Activated naive CD8-positive, alpha-beta T cell treated with anti-CD3 and anti-CD28 coated beads, Interleukin-2, amount 50 U/mL, for 24 hours (primary cell): ENCODE results near the gene RALGAPB.
"Not testable (repeated sequence)": the region's sequence is repeated elsewhere in the genome, so short reads cannot be mapped to it uniquely, and the experiment has no call there.

Experiments used
- ATAC-seq: fragments of 150-1000 bp; cut with Tn5 transposase; one replicate; pipeline ENCODE4 v1.10.0; 2021
- DNase-seq: peaks from one replicate; pipeline ENCODE4 v3.0.0; 2021
- H3K27ac Mint-ChIP-seq: one replicate; pipeline ENCODE4 v1.8.0; 2021; ENCODE audit warnings: mild to moderate bottlenecking, mixed read lengths
- H3K27me3 Mint-ChIP-seq: one replicate; pipeline ENCODE4 v1.8.0; 2021; ENCODE audit warnings: mixed read lengths
- H3K36me3 Mint-ChIP-seq: one replicate; pipeline ENCODE4 v1.8.0; 2021; ENCODE audit warnings: low read depth, mixed read lengths
- H3K4me1 Mint-ChIP-seq: one replicate; pipeline ENCODE4 v1.8.0; 2021; ENCODE audit warnings: mixed read lengths
- H3K4me3 Mint-ChIP-seq: one replicate; pipeline ENCODE4 v1.8.0; 2021; ENCODE audit warnings: mild to moderate bottlenecking, moderate library complexity, mixed read lengths
- H3K9me3 Mint-ChIP-seq: one replicate; pipeline ENCODE4 v1.8.0; 2021; ENCODE audit warnings: mixed read lengths

Gene RALGAPB

GRCh38 chr20:38435555-38435939 lies 37.1 kb upstream of the RALGAPB start:
- peak overlapping the region; percentile 94 for H3K4me3 Mint-ChIP-seq
- H3K36me3 Mint-ChIP-seq: peaks cover 47% of the 10 kb centered on the region
- no peak for ATAC-seq
- H3K4me1 Mint-ChIP-seq: peaks cover 36% of the 10 kb centered on the region
- peak overlapping the region; percentile 98 for H3K27ac Mint-ChIP-seq
- peaks cover 7% of the 10 kb centered on the region for H3K27me3 Mint-ChIP-seq
- H3K9me3 Mint-ChIP-seq: no peaks in the 10 kb centered on the region
- no peak for DNase-seq

GRCh38 chr20:38437796-38438195 lies 34.8 kb upstream of the RALGAPB start:
- peaks cover 14% of the 10 kb centered on the region for H3K4me1 Mint-ChIP-seq
- no peak overlapping the region for H3K27ac Mint-ChIP-seq
- no peaks in the 10 kb centered on the region for H3K9me3 Mint-ChIP-seq
- peaks cover 14% of the 10 kb centered on the region for H3K27me3 Mint-ChIP-seq
- no peak overlapping the region for H3K4me3 Mint-ChIP-seq
- peaks cover 25% of the 10 kb centered on the region for H3K36me3 Mint-ChIP-seq
- DNase-seq (no peak), ATAC-seq (no peak)

GRCh38 chr20:38441110-38441509 lies 31.5 kb upstream of the RALGAPB start:
- not testable (repeated sequence) for H3K27ac Mint-ChIP-seq, DNase-seq, ATAC-seq, H3K4me3 Mint-ChIP-seq, H3K4me1 Mint-ChIP-seq, H3K36me3 Mint-ChIP-seq, H3K9me3 Mint-ChIP-seq
- H3K27me3 Mint-ChIP-seq: peaks cover 14% of the 10 kb centered on the region

- peaks cover 10% of the 10 kb centered on the region for H3K4me1 Mint-ChIP-seq
- no peak overlapping the region for H3K27ac Mint-ChIP-seq
- no peaks in the 10 kb centered on the region for H3K9me3 Mint-ChIP-seq
- no peak for DNase-seq
- H3K36me3 Mint-ChIP-seq: no peaks in the 10 kb centered on the region
- peaks cover 14% of the 10 kb centered on the region for H3K27me3 Mint-ChIP-seq
- ATAC-seq: no peak
- H3K4me3 Mint-ChIP-seq: no peak overlapping the region
Observed at GRCh38 chr20:38441916-38442315, 30.7 kb upstream of the RALGAPB start.

GRCh38 chr20:38445381-38445796 lies 27.3 kb upstream of the RALGAPB start:
- DNase-seq: no peak
- H3K36me3 Mint-ChIP-seq: peaks cover 10% of the 10 kb centered on the region
- peaks cover 36% of the 10 kb centered on the region for H3K4me1 Mint-ChIP-seq
- peaks cover 6% of the 10 kb centered on the region for H3K27me3 Mint-ChIP-seq
- no peak for ATAC-seq
- no peaks in the 10 kb centered on the region for H3K9me3 Mint-ChIP-seq
- no peak overlapping the region for H3K27ac Mint-ChIP-seq
- no peak overlapping the region for H3K4me3 Mint-ChIP-seq

- Mint-ChIP-seq H3K27ac (peak overlapping the region; percentile 69), H3K27me3 (peaks cover 6% of the 10 kb centered on the region), H3K36me3 (peaks cover 16% of the 10 kb centered on the region), H3K4me3 (peak overlapping the region; percentile 79), H3K9me3 (no peaks in the 10 kb centered on the region), H3K4me1 (peaks cover 42% of the 10 kb centered on the region)
- no peak for DNase-seq
- ATAC-seq: no peak
Observed at GRCh38 chr20:38445901-38446425, 26.7 kb upstream of the RALGAPB start.

GRCh38 chr20:38446441-38447209 lies 26.0 kb upstream of the RALGAPB start:
- peak; percentile 99 for DNase-seq
- H3K4me1 Mint-ChIP-seq: peaks cover 47% of the 10 kb centered on the region
- ATAC-seq: peak; percentile 95
- H3K27me3 Mint-ChIP-seq: peaks cover 4% of the 10 kb centered on the region
- no peaks in the 10 kb centered on the region for H3K9me3 Mint-ChIP-seq
- H3K27ac Mint-ChIP-seq: peak overlapping the region; percentile 69
- H3K4me3 Mint-ChIP-seq: peak overlapping the region; percentile 79
- peaks cover 18% of the 10 kb centered on the region for H3K36me3 Mint-ChIP-seq

GRCh38 chr20:38447251-38447661 lies 25.4 kb upstream of the RALGAPB start:
- no peaks in the 10 kb centered on the region for H3K9me3 Mint-ChIP-seq
- no peaks in the 10 kb centered on the region for H3K27me3 Mint-ChIP-seq
- ATAC-seq (no peak), DNase-seq (no peak)
- H3K36me3 Mint-ChIP-seq: peaks cover 18% of the 10 kb centered on the region
- peaks cover 47% of the 10 kb centered on the region for H3K4me1 Mint-ChIP-seq
- H3K27ac Mint-ChIP-seq: peak overlapping the region; percentile 69
- H3K4me3 Mint-ChIP-seq: peak overlapping the region; percentile 79

GRCh38 chr20:38447931-38448675 lies 24.5 kb upstream of the RALGAPB start:
- peak overlapping the region; percentile 79 for H3K4me3 Mint-ChIP-seq
- ATAC-seq: no peak
- peaks cover 18% of the 10 kb centered on the region for H3K36me3 Mint-ChIP-seq
- H3K27me3 Mint-ChIP-seq: no peaks in the 10 kb centered on the region
- peaks cover 47% of the 10 kb centered on the region for H3K4me1 Mint-ChIP-seq
- H3K9me3 Mint-ChIP-seq: no peaks in the 10 kb centered on the region
- H3K27ac Mint-ChIP-seq: peak overlapping the region; percentile 69
- DNase-seq: no peak

- ATAC-seq (no peak), DNase-seq (no peak)
- H3K4me1 Mint-ChIP-seq: peaks cover 47% of the 10 kb centered on the region
- H3K27me3 Mint-ChIP-seq: no peaks in the 10 kb centered on the region
- H3K4me3 Mint-ChIP-seq: no peak overlapping the region
- H3K27ac Mint-ChIP-seq: no peak overlapping the region
- H3K9me3 Mint-ChIP-seq: no peaks in the 10 kb centered on the region
- H3K36me3 Mint-ChIP-seq: peaks cover 18% of the 10 kb centered on the region
Observed at GRCh38 chr20:38449046-38449445, 23.6 kb upstream of the RALGAPB start.

GRCh38 chr20:38450412-38450975 lies 22.1 kb upstream of the RALGAPB start:
- peaks cover 46% of the 10 kb centered on the region for H3K4me1 Mint-ChIP-seq
- DNase-seq (peak; percentile 58), ATAC-seq (peak; percentile 26)
- peak overlapping the region; percentile 83 for H3K27ac Mint-ChIP-seq
- peaks cover 18% of the 10 kb centered on the region for H3K36me3 Mint-ChIP-seq
- no peaks in the 10 kb centered on the region for H3K9me3 Mint-ChIP-seq
- H3K4me3 Mint-ChIP-seq: no peak overlapping the region
- H3K27me3 Mint-ChIP-seq: no peaks in the 10 kb centered on the region

GRCh38 chr20:38452880-38453624 lies 19.6 kb upstream of the RALGAPB start:
- Mint-ChIP-seq H3K9me3 (no peaks in the 10 kb centered on the region), H3K4me1 (peaks cover 32% of the 10 kb centered on the region), H3K27ac (no peak overlapping the region), H3K27me3 (no peaks in the 10 kb centered on the region), H3K4me3 (no peak overlapping the region), H3K36me3 (peaks cover 18% of the 10 kb centered on the region)
- DNase-seq: no peak
- no peak for ATAC-seq

GRCh38 chr20:38453941-38454340 lies 18.7 kb upstream of the RALGAPB start:
- Mint-ChIP-seq H3K36me3 (peaks cover 14% of the 10 kb centered on the region), H3K4me1 (peaks cover 25% of the 10 kb centered on the region), H3K4me3 (no peak overlapping the region), H3K9me3 (no peaks in the 10 kb centered on the region), H3K27ac (no peak overlapping the region), H3K27me3 (no peaks in the 10 kb centered on the region)
- no peak for DNase-seq
- no peak for ATAC-seq
